ENCODE measurements around the gene RAP1GAP. TPM values are rescaled to one million over a fixed set of nuclear protein-coding genes. Genes with fewer than 3 reads are reported as not detected.

Gene RAP1GAP
- total and polyA plus RNA-seq, 9 of the 15 experiments (the other 6 are each of a cell fraction or from before 2014, with no cell fraction given) = 0.29 to 30.2 (median 19.2) TPM

- WGBS (ENCODE audit: insufficient coverage, low coverage, missing lambda C conversion rate) = 33% methylated on average over 4 of the region's 4 CpGs
- Histone ChIP-seq H3K27ac (ENCODE audit: extremely low read depth, low read depth, low read length) (no peak overlapping the region), H3K4me1 (replicated peaks in 1 of 2; ENCODE audit: control insufficient read depth in 2 of 2, insufficient read depth in 2 of 2, low read length in 2 of 2) (peaks cover 26 to 49% of the 10 kb centered on the region in 2 experiments; a peak in 4 of 5 replicates), H3K9me1 (ENCODE audit: control insufficient read depth, insufficient read depth, low read length) (peaks cover 7% of the 10 kb centered on the region), H3K4me3 (no peak overlapping the region), H4K20me1 (replicated peaks; ENCODE audit: control insufficient read depth, insufficient read depth, low read length) (peaks cover 44% of the 10 kb centered on the region), H3K4me2 (ENCODE audit: insufficient read depth, low read length) (peak overlapping the region; percentile 11; the same call in 1 of the 2 replicates), H3K27me3 (ENCODE audit: control insufficient read depth in 2 of 2, insufficient read depth in 2 of 2, low read length in 2 of 2) (no peaks in the 10 kb centered on the region; a peak in 1 of 5 replicates), H2AFZ (ENCODE audit: low read depth, low read length) (no peak overlapping the region), H3K36me3 (ENCODE audit: control insufficient read depth, insufficient read depth, low read length) (peaks cover 16% of the 10 kb centered on the region; the same call in 2 of the 3 replicates), H3K79me2 (ENCODE audit: control insufficient read depth, insufficient read depth, low read length) (peaks cover 14% of the 10 kb centered on the region), H3K9ac (ENCODE audit: insufficient read depth in 1 of 2, low read depth in 2 of 2, low read length in 2 of 2) (no peak overlapping the region), H3K9me3 (replicated peaks; ENCODE audit: control insufficient read depth, insufficient read depth, low read depth, low read length) (no peaks in the 10 kb centered on the region)
- no TSS peak for BruUV-seq (replicated peaks)
- intact Hi-C loops (cut with micrococcal nuclease) = no loop called here
- ChIA-PET POLR2A (interaction anchor here (0.6 to 1.0 kb wide), 4 partner anchors 17 to 125 kb away, joined by 3 to 11 read pairs (median 4); no protein-coding TSS in a partner anchor), CTCF (ENCODE audit: low intra/inter-chr PET ratio) (no interaction called here)
- FAIRE-seq = no peak
- no peak for ATAC-seq
- in situ Hi-C loops (cut with MboI) = no loop called here
- DNase-seq (ENCODE audit: extremely low read depth in 1 of 4, low spot score in 3 of 4) = no peak
- no peak for TF ChIP-seq HOXB6 (CRISPR knock-in tag; IDR thresholded peaks at IDR 0.05; ENCODE audit: borderline replicate concordance)
- no peak for TF ChIP-seq CHD1 (IDR thresholded peaks at IDR 0.05; ENCODE audit: low read length)
- peak; percentile 8; the same call in 1 of the 2 replicates for TF ChIP-seq ESRRA (IDR thresholded peaks at IDR 0.05; ENCODE audit: borderline replicate concordance, low read depth)
- TF ChIP-seq BRF2 (IDR thresholded peaks at IDR 0.05; ENCODE audit: borderline replicate concordance, insufficient read depth, insufficient read length) = no peak
- no peak for TF ChIP-seq HMG20A (CRISPR knock-in tag; conservative IDR thresholded peaks at IDR 0.05)
- TF ChIP-seq HEY1 (CRISPR knock-in tag; IDR thresholded peaks at IDR 0.05; ENCODE audit: borderline replicate concordance) = no peak
- no peak for TF ChIP-seq ZNF696 (CRISPR knock-in tag; conservative IDR thresholded peaks at IDR 0.05)
- no peak for TF ChIP-seq RBBP5 (IDR thresholded peaks at IDR 0.05; ENCODE audit: borderline replicate concordance, insufficient read depth, low read length, poor library complexity, severe bottlenecking)
- TF ChIP-seq NR2C2 (CRISPR knock-in tag; IDR thresholded peaks at IDR 0.05) = no peak
- TF ChIP-seq NR2C2 (tag; IDR thresholded peaks at IDR 0.05) = peak; percentile 12; the same call in 1 of the 2 replicates
- TF ChIP-seq, protein P1, sequence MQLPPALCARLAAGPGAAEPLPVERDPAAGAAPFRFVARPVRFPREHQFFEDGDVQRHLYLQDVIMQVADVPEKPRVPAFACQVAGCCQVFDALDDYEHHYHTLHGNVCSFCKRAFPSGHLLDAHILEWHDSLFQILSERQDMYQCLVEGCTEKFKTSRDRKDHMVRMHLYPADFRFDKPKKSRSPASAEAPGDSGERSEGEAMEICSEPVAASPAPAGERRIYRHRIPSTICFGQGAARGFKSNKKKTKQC (CRISPR knock-in tag; IDR thresholded peaks at IDR 0.05) = no peak
- TF ChIP-seq FOXM1 (IDR thresholded peaks at IDR 0.05; ENCODE audit: low read depth) = 0 out of 2 replicates have a peak, but pooled peaks have one; percentile 3
- no peak for TF ChIP-seq FOXM1 (CRISPR knock-in tag; IDR thresholded peaks at IDR 0.05; ENCODE audit: low read depth)
- no peak for TF ChIP-seq TAL1 (IDR thresholded peaks at IDR 0.05)
- no peak for TF ChIP-seq KAT8 (IDR thresholded peaks at IDR 0.05; ENCODE audit: low read depth)
- 0 out of 2 replicates have a peak, but pooled peaks have one; percentile 20 for TF ChIP-seq ETV1 (tag; conservative IDR thresholded peaks at IDR 0.05; ENCODE audit: low read depth)
- no peak for TF ChIP-seq ZNF785 (CRISPR knock-in tag; IDR thresholded peaks at IDR 0.05)
- TF ChIP-seq ZNF282 (CRISPR knock-in tag; IDR thresholded peaks at IDR 0.05) = no peak
- 0 out of 2 replicates have a peak, but pooled peaks have one; percentile 1 for TF ChIP-seq DEAF1 (CRISPR knock-in tag; IDR thresholded peaks at IDR 0.05)
- no peak for TF ChIP-seq ARID1B (IDR thresholded peaks at IDR 0.05)
- TF ChIP-seq TRIM24 (IDR thresholded peaks at IDR 0.05) = no peak
- TF ChIP-seq CBFA2T2 (conservative IDR thresholded peaks at IDR 0.05) = 0 out of 2 replicates have a peak, but pooled peaks have one; percentile 4
- no peak for TF ChIP-seq BCL6 (CRISPR knock-in tag; IDR thresholded peaks at IDR 0.05)
These were observed 20.8 kb downstream of the RAP1GAP start for GRCh38 chr1:21648352-21648730.

All from K562 (cell line).